ENCODE results near the gene BCR.

BCR gene

GRCh38 chr22:23222793-23223568, 42.7 kb downstream of the BCR start:
- no peak for DNase-seq
- no peak for TF ChIP-seq CTCF (IDR thresholded peaks at IDR 0.05)
- peaks cover 15% of the 10 kb centered on the region for H3K9me3 Mint-ChIP-seq
- peaks cover 6% of the 10 kb centered on the region for H3K27me3 Mint-ChIP-seq (ENCODE audit: low read depth, poor library complexity)
- no peak overlapping the region for H3K27ac Mint-ChIP-seq
- peaks cover 79% of the 10 kb centered on the region for H3K4me1 Mint-ChIP-seq
- no peak overlapping the region for H3K4me3 Mint-ChIP-seq
- H3K36me3 Mint-ChIP-seq (ENCODE audit: low read depth) = peaks cover 20% of the 10 kb centered on the region

GRCh38 chr22:23223569-23224317, 43.4 kb downstream of the BCR start:
- no peak for DNase-seq
- Mint-ChIP-seq H3K27ac (no peak overlapping the region), H3K4me1 (peaks cover 72% of the 10 kb centered on the region), H3K9me3 (peaks cover 22% of the 10 kb centered on the region), H3K4me3 (no peak overlapping the region), H3K27me3 (ENCODE audit: low read depth, poor library complexity) (peaks cover 6% of the 10 kb centered on the region), H3K36me3 (ENCODE audit: low read depth) (peaks cover 28% of the 10 kb centered on the region)
- TF ChIP-seq CTCF (IDR thresholded peaks at IDR 0.05) = no peak

- H3K27ac Mint-ChIP-seq = no peak overlapping the region
- DNase-seq = no peak
- peaks cover 6% of the 10 kb centered on the region for H3K27me3 Mint-ChIP-seq (ENCODE audit: low read depth, poor library complexity)
- no peak for TF ChIP-seq CTCF (IDR thresholded peaks at IDR 0.05)
- H3K4me3 Mint-ChIP-seq = no peak overlapping the region
- H3K9me3 Mint-ChIP-seq = peaks cover 33% of the 10 kb centered on the region
- peaks cover 39% of the 10 kb centered on the region for H3K36me3 Mint-ChIP-seq (ENCODE audit: low read depth)
- H3K4me1 Mint-ChIP-seq = peaks cover 61% of the 10 kb centered on the region
These were observed 44.5 kb downstream of the BCR start for GRCh38 chr22:23224846-23225245.

GRCh38 chr22:23225337-23225723, 45.0 kb downstream of the BCR start:
- Mint-ChIP-seq H3K27me3 (ENCODE audit: low read depth, poor library complexity) (peaks cover 6% of the 10 kb centered on the region), H3K27ac (no peak overlapping the region), H3K4me1 (peaks cover 60% of the 10 kb centered on the region), H3K36me3 (ENCODE audit: low read depth) (peaks cover 43% of the 10 kb centered on the region), H3K9me3 (peaks cover 37% of the 10 kb centered on the region), H3K4me3 (no peak overlapping the region)
- DNase-seq = no peak
- no peak for TF ChIP-seq CTCF (IDR thresholded peaks at IDR 0.05)

- no peak for DNase-seq
- Mint-ChIP-seq H3K4me1 (peaks cover 60% of the 10 kb centered on the region), H3K9me3 (peaks cover 38% of the 10 kb centered on the region), H3K4me3 (no peak overlapping the region), H3K27ac (peak overlapping the region; percentile 3), H3K36me3 (ENCODE audit: low read depth) (peaks cover 47% of the 10 kb centered on the region), H3K27me3 (ENCODE audit: low read depth, poor library complexity) (peaks cover 6% of the 10 kb centered on the region)
- no peak for TF ChIP-seq CTCF (IDR thresholded peaks at IDR 0.05)
These were observed 45.6 kb downstream of the BCR start for GRCh38 chr22:23225724-23226496.
